Measurements from ENCODE around the gene KDM1A.
A peak's percentile ranks its signal among the peaks of the same experiment; 100 is the strongest.

The KDM1A gene

DNA sequence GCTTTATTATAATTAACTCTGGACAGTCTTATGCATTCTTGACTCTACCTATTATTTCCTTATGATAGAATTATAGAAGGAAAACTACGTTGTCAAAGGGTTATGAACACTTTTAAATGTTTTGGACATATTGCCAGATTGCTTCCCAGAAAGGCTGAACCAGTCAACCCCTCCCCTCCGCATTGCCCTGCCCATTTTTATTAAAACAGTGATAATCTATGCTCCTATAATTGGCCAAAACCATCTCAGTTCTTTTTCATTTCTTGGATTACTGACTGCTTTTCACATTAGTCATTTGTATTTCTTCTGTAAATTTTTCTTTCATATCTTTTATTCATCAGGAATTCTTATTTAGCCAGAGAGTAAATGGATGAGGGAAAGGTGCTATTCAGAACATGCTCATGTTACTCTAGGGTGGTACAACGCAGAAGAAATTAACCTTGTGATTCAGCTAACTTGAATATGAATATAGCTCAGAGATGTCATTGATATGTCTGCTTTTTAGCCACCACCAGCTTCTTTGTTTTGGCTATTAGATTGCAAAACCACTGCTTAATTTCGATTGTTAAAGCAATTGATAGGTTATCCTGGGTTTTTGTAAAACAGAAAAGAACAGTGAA lies 32.1 kb downstream of the KDM1A start:
- no peak for DNase-seq
- intact Hi-C loops (cut with DNase I) = no loop called here

DNA sequence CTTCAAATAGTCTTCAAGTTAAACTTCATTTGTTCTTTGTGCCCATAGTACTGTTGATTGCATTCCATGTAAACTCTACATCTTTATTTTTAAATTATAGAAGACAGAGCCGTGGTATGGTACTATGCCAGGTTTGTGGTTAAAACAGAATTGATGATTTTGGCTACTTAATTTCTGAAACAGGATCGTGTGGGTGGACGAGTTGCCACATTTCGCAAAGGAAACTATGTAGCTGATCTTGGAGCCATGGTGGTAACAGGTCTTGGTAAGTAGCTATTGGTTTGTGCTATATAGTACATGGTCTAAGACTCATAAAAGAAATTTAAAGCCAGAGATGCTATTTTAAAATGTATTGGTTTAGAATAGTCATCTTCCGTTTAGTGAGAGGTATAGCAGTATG lies 38.0 kb downstream of the KDM1A start:
- intact Hi-C loops (cut with DNase I) = no loop called here
- no peak for DNase-seq

DNA sequence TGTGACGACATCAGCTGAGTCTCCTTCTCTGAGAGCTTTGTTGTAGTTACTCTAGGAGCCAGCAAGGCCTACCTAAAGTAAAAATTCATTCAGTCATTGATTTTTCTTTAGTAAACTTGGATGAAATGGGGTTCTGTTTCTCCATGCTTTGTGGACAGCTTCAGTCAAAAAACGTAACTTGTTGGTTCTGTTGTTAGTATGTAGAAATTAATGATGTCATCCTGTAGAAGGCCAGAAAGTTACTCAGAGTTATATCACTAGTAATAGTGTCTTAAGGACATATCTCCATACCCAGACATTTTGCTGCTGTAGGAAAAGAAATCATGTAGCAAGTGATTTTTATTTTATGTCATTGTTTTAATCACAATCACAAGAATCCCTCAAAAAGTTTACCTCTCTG lies 43.0 kb downstream of the KDM1A start:
- intact Hi-C loops (cut with DNase I) = no loop called here
- DNase-seq = no peak

DNA sequence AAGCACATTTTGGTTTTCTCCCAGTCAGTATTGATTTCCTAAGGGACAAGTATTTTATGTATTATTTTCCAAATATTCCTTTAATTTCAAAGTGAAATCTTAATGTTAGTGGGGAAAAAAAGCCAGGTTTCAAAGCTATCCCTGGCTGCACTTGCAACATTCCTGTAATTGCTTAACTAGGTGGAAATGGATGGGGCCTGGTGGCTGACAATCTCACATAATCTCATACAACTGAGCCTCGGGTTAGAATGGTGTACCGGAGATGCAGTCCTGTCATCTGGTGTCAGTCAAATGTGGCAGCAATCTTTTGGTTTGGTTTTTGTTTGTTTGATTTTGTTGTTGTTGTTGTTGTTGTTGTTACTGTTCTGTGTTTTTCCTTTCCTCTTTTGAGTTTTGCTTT lies 46.1 kb downstream of the KDM1A start:
- intact Hi-C loops (cut with DNase I) = no loop called here
- no peak for DNase-seq

DNA sequence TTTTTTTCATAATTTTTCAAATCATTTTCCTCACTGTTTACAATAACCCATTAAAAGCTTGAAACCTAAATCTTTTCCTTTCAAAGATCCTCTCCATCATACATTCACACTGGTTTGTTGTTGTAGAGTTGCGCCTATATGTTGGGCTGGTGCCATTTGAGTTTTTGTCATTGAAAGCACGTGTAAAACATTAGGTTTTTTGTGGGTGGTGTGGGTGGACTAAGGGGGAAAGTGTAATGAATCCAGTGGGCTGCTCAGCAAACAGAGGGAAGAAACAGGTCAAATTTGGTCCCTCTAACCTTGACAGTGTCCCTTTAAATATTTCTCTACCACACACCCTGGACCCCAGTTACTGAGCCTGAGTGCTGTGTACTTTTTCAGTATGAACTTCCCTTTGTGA lies 46.8 kb downstream of the KDM1A start:
- intact Hi-C loops (cut with DNase I) = no loop called here
- no peak for DNase-seq

DNA sequence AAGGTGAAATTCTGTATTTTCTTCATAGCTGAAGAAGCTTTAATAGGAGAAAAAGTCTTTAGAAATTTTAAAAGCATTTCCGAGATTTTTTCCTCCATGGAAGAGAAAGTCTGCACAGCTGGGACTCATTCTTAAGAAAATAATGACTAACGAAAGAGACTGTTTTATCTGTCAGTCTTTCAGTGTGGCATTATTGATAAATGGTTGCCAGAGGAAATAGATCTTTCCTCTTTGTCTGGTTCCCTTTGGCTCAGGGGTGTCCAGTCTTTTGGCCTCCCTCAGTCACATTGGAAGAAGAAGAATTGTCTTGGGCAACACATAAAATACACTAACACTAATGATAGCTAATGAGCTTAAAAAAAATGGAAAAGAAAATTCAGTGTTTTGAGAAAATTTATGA lies 49.9 kb downstream of the KDM1A start:
- DNase-seq = no peak
- intact Hi-C loops (cut with DNase I) = no loop called here

DNA sequence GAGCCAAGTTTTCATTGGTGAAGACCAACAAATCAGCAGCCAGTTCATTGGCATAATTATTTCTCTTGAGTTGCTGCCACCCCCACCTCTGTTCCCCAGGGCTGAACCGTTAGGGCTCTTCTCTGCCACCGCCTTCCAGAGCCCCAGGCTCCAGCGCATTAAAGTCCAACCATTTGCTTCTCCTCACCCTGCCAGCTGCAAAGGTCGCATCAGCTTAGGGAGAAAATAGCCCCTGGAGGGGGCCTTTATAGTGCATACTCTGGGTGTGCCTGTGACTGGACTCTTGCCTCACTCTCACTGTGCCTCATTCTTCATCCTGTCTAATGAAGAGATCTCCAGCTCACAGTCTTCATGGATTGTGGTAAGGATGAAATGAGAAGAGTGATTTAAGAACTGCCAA lies 50.4 kb downstream of the KDM1A start:
- intact Hi-C loops (cut with DNase I) = no loop called here
- DNase-seq = no peak

DNA sequence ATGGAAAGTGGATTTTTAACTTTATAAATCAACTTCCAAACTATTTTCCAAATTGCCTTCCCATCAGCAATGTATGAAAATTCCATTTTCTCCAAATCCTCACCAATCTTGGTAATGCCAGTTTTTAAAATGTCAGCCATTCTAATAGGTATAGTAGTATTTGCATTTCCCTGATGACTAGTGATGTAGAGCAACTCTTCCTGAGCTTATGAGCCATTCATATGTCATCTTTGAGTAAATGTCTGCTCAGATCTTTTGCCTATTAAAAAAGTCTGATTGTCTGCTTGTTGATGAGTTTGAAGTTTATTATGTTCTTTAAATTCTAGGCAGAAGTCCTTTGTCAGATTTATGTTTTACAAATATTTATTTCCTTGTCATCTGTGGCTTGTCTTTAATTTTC lies 54.7 kb downstream of the KDM1A start:
- intact Hi-C loops (cut with DNase I) = no loop called here
- DNase-seq = no peak

DNA sequence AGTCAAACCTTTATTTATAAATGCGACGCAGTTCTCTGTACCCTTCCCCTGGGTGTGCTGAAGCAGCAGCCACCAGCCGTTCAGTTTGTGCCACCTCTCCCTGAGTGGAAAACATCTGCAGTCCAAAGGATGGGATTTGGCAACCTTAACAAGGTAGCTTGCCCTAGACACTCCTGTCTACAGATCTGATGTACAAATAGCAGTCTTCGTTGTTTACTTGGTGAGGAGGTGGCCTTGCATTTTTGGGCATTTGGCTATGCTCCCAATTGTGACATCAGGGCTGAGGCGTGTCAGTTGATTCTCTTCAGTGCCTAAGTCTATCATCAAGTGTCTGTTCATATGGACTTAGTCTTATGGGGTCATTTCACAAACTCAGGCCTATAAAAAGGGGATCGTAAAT lies 59.8 kb downstream of the KDM1A start:
- DNase-seq = no peak
- intact Hi-C loops (cut with DNase I) = no loop called here

DNA sequence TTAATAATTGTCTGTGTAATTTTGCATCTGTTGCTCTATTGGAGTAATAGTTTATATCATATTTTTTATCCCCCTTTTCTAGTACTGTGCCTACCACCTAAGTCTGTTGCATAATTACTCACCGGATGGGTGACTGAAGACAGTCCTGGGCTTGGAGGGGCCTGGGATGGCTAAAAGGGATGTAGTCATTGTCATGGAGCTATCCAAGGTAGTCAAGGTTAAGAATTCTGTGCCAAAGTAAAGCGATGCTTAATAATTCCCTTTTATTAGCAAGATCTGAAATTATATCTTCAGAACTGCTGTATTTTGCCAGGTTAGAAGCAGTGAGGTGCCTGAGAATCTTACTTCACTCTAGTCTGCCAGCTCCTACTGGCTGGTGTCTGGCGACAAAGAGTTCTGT lies 61.6 kb downstream of the KDM1A start:
- intact Hi-C loops (cut with DNase I) = no loop called here
- DNase-seq = no peak

DNA sequence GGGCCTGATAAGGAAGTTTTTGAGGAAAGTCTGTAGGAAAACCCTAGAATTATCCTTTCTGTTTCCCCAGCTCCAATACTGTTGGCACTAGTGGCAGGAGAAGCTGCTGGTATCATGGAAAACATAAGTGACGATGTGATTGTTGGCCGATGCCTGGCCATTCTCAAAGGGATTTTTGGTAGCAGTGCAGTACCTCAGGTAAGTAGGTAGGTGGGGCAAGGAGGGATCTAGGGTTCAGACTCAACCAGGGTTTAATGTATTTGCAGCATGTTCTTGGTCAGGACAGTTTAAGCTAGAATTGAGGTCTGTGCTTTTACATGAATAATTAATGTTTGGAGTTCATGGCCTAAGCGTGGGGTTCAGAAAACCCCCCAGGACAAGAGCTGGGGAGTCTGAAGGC lies 62.1 kb downstream of the KDM1A start:
- DNase-seq = no peak
- intact Hi-C loops (cut with DNase I) = no loop called here

DNA sequence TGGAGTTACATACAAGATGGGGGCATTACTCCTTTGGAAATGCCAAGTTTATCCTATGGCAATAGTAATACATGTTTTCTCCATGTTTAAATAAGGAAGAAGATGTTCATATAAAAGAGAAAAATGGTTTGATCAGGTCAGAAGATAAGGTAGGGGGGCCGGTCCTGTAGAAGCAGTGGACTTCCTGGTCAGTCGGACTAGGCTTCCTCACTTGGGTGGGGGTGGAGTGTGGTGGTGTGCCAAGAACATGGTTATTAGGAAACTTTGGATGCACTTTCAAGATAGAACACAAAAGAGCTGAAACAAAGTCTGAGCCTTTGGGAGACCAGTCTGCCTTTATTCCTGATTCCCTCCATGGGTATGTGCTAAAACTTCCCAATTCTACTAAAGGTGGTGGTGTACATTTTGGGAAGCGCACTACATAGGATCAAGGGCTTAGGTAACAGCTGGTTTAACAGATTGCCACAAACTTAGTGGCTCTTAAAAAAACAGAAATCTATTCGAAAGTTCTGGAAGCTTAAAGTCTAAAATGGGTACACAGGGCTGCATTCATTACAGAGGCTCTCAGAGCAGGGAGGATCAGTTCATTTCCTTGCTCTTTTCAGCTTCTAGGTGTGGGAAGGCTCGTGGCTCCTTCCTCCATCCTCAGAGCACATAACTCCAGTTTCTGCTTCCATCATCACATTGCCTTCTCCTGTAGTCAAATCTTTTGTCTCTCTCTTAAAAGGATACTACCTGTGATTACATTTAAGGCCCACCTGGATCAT lies 64.6 kb downstream of the KDM1A start:
- DNase-seq = no peak
- intact Hi-C loops (cut with DNase I) = no loop called here

DNA sequence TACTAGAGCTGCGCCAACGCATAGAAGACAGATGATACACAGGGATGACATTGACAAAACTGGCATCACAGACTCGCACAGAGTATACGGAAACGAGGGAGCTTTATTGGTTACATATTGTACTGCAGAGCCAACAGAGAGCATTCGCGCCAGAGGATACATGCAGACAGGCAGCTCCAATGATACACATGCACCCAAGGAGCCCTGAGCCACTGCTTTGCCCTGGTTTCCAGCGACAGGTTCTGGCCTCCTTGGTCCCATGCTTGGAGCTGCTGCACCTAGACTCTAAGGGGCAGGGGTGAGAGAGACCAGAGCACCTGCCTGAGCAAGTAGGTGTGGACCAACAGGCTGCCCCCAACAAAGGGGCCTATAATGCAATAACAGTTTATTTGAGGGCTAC lies 65.6 kb downstream of the KDM1A start:
- intact Hi-C loops (cut with DNase I) = no loop called here
- DNase-seq = peak in 7 of 42 donors; percentile 12 to 55 (median 31)

DNA sequence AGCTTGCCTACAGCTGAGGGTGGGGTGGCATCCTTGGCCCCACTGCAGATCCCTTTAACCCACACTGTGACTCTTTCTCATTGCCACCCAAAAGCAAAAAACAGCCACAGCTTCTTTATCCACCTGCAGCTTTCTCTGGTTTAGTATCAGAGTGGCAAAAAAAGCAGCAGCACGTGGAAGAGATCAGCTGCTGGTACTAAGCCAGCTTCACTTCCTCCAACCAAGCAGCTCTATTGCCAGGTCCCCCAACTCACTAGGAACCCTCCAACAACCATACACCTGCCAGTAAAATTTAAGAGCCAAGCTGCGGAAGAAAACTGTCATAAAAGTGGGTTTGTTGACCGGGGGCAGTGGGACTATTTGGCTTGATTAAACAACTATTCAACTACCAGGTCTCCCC lies 66.4 kb downstream of the KDM1A start:
- no peak for DNase-seq
- intact Hi-C loops (cut with DNase I) = no loop called here

DNA sequence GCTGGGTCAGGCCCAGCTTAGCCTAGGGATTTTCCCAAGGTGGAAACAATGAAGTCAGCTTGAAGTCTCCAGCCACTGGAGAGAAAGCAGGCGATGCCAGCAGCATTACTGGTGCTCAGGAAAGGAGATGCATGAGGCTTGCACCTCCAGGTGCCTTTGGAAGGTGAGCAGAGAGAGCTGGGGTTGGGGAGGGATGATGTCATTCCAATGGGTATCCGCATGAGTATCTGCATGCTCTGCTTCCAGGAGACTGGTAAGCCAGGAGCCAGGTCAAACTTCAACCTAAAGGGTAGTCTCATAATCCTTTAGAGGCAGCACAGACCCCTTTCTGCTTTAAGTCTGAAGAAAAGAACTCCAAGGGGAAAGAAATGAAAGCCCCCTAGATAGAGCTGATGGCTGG lies 68.8 kb downstream of the KDM1A start:
- intact Hi-C loops (cut with DNase I) = no loop called here
- DNase-seq = no peak

DNA sequence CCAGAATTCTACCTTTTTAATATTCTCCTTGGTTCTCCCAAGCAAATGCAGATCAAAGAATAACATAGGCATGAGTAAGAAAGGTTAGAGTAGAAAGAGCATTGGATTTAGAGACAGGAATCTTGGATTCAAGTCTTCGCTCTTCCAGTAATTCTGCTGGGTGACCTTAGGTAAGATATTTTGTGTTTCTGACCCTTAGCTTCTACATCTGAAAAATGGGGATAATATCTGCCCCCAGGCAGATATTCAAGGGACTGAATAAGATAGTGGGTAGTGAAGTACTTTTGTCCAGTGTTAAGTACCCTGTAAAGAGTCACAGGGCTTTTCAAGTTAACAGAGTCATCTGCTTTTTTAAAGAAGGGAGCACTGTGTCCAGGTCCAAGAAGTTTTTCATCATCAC lies 70.8 kb downstream of the KDM1A start:
- intact Hi-C loops (cut with DNase I) = no loop called here
- no peak for DNase-seq

DNA sequence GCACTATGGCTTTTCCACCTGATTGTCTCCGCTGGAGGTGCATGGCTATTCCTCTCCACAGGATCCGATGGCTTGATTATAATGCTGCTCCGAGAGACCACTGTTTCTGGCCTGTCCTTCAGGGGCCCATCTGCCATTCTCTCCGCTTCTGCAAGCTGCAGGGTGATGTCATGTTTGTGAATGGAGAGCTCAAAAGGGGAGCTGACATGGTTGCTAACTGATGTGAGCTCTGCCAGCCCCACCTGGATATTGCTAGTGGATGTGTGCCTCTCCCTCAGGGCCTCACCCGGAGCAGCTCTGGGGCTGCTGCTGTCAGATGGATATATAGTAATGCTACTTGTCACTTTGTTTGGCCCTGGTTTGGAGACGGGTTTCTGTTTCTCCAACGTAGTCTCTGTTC lies 72.3 kb downstream of the KDM1A start:
- intact Hi-C loops (cut with DNase I) = no loop called here
- DNase-seq = no peak

DNA sequence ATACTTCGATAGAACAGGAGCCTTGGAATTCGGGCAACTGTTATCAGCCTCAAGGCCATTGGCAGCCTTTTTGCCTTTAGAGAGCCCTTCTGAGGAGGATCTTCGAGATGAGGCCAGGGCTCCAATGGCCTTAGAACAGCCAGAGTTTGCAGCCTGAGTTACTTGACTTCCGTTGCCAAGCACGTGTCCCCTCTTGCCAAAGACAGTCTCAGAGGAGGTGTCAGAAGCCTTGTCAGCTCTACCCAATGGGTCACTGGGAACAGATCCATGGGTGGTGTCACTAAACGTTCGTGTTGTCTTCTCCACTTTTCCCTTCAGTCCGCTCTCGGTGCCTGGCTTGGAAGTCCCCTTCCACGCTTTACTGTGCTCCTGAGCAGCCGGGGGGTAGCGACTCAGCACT lies 73.2 kb downstream of the KDM1A start:
- no peak for DNase-seq
- intact Hi-C loops (cut with DNase I) = no loop called here

DNA sequence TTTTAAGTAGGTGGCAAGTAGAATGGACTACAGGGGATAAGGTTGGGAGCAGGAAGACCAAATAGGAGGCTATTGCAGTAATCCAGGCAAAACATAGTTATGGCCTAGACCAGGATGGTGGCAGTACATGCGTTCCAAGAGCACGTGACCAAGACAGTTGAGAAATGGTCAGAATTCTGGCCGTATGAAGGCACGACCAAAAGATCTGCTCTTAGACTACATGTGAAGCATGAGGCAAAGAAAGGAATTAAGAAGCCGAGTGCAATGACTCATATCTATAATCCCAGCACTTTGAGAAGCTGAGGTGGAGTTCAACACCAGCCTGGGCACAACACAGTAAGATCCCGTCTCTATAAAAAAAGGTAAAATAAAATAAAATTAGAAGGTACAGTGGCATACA lies 78.0 kb downstream of the KDM1A start:
- DNase-seq = peak in 1 of 42 donors; percentile 25
- intact Hi-C loops (cut with DNase I) = no loop called here

DNA sequence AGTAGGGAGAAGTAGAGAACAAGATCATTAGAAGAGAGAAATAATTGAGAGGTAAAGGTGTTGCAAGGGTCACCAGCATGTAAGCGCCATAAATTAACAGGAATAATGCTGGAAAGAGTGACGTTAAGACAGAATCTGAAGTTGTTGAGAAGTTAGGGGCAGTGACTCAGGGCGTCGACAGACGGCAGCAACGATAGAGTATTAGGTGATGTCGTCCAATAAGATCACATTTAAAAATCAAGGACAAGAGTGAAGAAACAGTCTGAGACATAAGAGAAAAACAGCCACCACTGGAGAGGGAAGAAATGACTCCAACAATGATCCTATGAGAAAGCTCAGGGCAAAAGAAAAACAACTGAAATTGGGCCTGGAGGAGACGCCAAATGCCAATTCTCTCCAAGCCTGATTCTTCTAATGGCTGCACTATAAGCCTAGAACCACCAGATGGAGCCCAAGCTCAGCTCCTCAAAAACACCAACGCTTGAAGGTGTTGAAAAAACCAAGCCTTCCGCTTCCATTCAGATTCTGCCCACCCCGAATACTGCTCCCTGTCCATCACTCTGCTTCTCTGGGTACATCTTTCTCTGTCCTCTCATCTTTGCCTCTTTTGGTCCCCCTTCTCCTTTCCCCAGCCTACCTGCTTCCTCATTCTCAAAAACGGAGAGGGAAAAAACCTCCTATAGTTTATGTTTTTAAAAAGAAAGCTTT lies 79.3 kb downstream of the KDM1A start:
- DNase-seq = peak in 39 of 42 donors; percentile 20 to 86 (median 69)

DNA sequence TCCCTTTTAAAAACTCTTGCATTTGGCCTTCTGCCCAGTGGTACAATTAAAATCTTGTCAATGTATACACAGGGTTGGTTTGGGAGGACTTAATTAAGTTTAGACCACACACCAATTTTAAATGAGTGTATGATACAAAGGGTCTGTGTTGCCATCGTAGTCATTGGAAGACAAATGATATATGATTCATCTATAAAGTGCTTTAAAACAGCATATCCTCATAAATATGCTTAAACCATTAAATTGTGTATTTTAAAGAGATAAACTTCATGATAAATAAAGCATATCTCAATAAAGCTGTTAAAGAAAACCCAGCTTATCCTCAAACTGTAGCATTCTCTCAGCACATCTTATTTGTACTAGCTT lies 79.9 kb downstream of the KDM1A start:
- no peak for DNase-seq

More for the DNA sequence above, 79.3 kb downstream of the KDM1A start:
- intact Hi-C loops (cut with DNase I) = loop anchor here (2.0 kb wide), 1 partner anchor 86 kb away; no protein-coding TSS in a partner anchor

More for the DNA sequence above, 79.9 kb downstream of the KDM1A start:
- intact Hi-C loops (cut with DNase I) = loop anchor here (2.0 kb wide), 1 partner anchor 86 kb away; no protein-coding TSS in a partner anchor

Measured in head of caudate nucleus (tissue), 42 donors.